ENCODE measurements around the gene CANT1. TPM values are rescaled to one million over a fixed set of nuclear protein-coding genes. Genes with fewer than 3 reads are reported as not detected.
"Not testable (repeated sequence)": the region's sequence is repeated elsewhere in the genome, so short reads cannot be mapped to it uniquely, and the experiment has no call there.

Gene CANT1
- total and polyA plus RNA-seq, 9 donors, result 18.6 to 48.8 (median 33.8) TPM

- no peaks in the 10 kb centered on the region for H3K27me3 ChIP-seq
- 92% methylated on average over 26 of the region's 26 CpGs for WGBS, 3 donors
- H3K9me3 ChIP-seq, result no peaks in the 10 kb centered on the region
- H3K27ac ChIP-seq, result no peak overlapping the region
- H3K4me3 ChIP-seq, result no peak overlapping the region
- no peaks in the 10 kb centered on the region for H3K36me3 ChIP-seq
- H3K4me1 ChIP-seq (ENCODE audit: insufficient read depth), result peaks cover 18% of the 10 kb centered on the region
- intact Hi-C loops (cut with DNase I), result no loop called here
- TF ChIP-seq CTCF (IDR thresholded peaks at IDR 0.05) (no peak), EP300 (IDR thresholded peaks at IDR 0.05) (no peak), POLR2A (IDR thresholded peaks at IDR 0.05) (no peak)
- DNase-seq, result peak in 1 of 5 donors; percentile 31
Measured at GRCh38 chr17:79031996-79032875, 22.7 kb upstream of the CANT1 start.

DNA sequence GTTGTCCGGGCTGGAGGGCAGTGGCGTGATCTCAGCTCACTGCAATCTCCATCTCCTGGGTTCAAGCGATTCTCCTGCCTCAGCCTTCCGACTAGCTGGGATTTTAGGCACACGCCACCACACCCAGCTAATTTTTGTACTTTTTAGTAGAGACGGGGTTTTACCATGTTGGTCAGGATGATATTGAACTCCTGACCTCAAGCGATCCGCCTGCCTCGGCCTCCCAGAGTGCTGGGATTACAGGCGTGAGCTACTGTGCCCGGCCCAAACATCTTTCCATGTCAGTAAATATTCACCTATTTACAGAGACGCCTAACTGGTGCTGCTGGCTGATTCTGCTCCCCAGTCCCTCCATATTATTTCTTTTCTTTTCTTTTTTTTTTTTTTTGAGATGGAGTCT lies 21.1 kb upstream of the CANT1 start:
- intact Hi-C loops (cut with DNase I); H3K27ac ChIP-seq; H3K9me3 ChIP-seq; H3K36me3 ChIP-seq; H3K27me3 ChIP-seq; H3K4me3 ChIP-seq: not testable (repeated sequence)
- DNase-seq, result peak in 1 of 5 donors; percentile 19
- 84 to 93% (median 91%) methylated on average over 12 of the region's 12 CpGs for WGBS, 3 donors
- peaks cover 31% of the 10 kb centered on the region for H3K4me1 ChIP-seq (ENCODE audit: insufficient read depth)

DNA sequence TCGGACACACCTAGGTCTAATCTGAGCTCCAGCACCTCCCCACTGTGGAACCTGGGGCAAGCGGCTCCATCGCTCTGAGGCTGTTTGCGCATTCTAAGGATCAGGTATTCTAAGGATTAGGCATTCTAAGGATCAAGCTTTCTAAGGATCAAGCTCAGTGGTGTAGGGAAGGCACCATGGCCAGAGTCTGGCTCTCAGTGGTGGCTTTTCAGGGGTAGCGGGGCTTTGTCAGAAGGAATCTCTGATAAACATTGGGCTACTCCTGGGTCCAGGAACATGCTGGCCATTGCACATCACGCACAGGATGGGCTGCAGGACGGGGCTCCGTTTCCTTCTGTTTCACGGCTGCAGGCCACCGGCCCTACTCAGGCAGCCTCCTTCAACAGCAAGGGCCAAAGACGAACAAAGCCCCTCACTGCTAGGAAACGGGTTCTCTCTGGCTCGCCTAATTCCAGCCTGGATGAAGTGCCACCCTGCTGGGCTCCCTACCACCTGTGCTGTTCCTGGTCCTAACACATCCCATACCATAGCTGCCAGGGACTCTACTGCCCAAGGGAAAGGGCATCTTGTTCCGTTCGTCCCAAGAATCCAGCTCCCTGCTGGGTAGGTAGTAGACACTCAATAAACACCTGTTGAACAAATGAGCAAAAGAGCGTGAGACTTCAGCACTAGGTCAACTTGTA lies 19.9 kb upstream of the CANT1 start:
- no peaks in the 10 kb centered on the region for H3K27me3 ChIP-seq
- no peak overlapping the region for H3K4me3 ChIP-seq
- intact Hi-C loops (cut with DNase I), result loop anchor here in 1 of 4 donors (10.0 kb wide), 1 partner anchor 365 kb away; no protein-coding TSS in a partner anchor
- H3K27ac ChIP-seq, result no peak overlapping the region
- H3K36me3 ChIP-seq, result no peaks in the 10 kb centered on the region
- peaks cover 35% of the 10 kb centered on the region for H3K4me1 ChIP-seq (ENCODE audit: insufficient read depth)
- TF ChIP-seq CTCF (IDR thresholded peaks at IDR 0.05) (no peak), EP300 (IDR thresholded peaks at IDR 0.05) (no peak), POLR2A (IDR thresholded peaks at IDR 0.05) (no peak)
- WGBS, 3 donors, result 89 to 94% (median 94%) methylated on average over 16 of the region's 16 CpGs
- DNase-seq, result peak in 3 of 5 donors; percentile 14 to 40 (median 15)
- H3K9me3 ChIP-seq, result no peaks in the 10 kb centered on the region

- Histone ChIP-seq H3K27ac (peak overlapping the region; percentile 37 to 69), H3K4me1 (ENCODE audit: insufficient read depth) (peaks cover 29% of the 10 kb centered on the region)
- intact Hi-C loops (cut with DNase I), result loop anchor here in 1 of 4 donors (10.0 kb wide), 1 partner anchor 366 kb away; no protein-coding TSS in a partner anchor
Measured at GRCh38 chr17:79028496-79029326, 19.1 kb upstream of the CANT1 start.

More at GRCh38 chr17:79028496-79029326, 19.1 kb upstream of the CANT1 start:
- no peaks in the 10 kb centered on the region for H3K9me3 ChIP-seq
- DNase-seq, result peak in 2 of 5 donors; percentile 23 to 32
- no peaks in the 10 kb centered on the region for H3K36me3 ChIP-seq
- H3K4me3 ChIP-seq, result no peak overlapping the region
- H3K27me3 ChIP-seq, result no peaks in the 10 kb centered on the region
- TF ChIP-seq CTCF (IDR thresholded peaks at IDR 0.05), result no peak
- TF ChIP-seq EP300 (IDR thresholded peaks at IDR 0.05), result no peak
- no peak for TF ChIP-seq POLR2A (IDR thresholded peaks at IDR 0.05)
- WGBS, 3 donors, result 81 to 87% (median 82%) methylated on average over 17 of the region's 17 CpGs

Measured in ovary (tissue), 9 donors.